COLO668 (cell line): Measurements from ENCODE around the gene FOXO3.
"Not testable (repeated sequence)": the region's sequence is repeated elsewhere in the genome, so short reads cannot be mapped to it uniquely, and the experiment has no call there.

ENCODE experiments used
- DNase-seq: peaks from one replicate; lab custom pipeline; 2025; ENCODE audit not compliant: unreplicated experiment; lab: John Stamatoyannopoulos, UW

The FOXO3 gene

DNA sequence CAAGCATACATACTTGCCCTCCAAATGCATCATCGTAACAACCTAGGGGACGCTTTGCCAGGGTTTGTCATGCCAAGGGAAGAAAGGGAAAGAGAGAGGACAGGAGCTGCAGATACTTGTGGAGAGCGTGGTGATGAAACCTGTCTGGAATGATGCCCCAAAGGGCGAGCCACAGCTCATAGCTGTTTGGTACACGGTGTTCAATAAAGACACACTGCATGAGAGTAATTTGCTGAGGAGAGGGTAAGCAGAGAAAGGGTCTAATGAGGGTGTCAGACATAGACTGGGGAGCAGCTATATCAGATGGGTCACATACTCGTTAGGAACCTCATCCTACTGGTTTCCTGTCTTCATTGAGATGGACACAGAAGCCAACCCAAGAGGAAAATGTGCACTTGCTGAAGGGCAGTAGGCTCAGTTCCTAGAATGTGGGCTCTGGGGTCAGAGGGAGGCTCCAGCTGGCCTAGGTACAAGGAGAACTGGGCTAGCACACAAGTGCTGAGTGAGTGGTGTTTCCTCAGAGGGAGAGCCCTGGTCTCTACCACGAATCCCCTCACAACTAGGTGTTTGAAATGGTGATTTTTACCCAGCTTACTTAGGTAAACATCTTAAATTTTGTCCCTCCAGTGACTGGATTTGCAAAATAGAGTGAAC, 5.2 kb upstream of the FOXO3 start:
- DNase-seq: no peak

GRCh38 chr6:108556250-108556649, 4.5 kb upstream of the FOXO3 start:
- no peak for DNase-seq

- DNase-seq: no peak
These were observed 3.7 kb upstream of the FOXO3 start for GRCh38 chr6:108556866-108557493.

GRCh38 chr6:108557494-108558371, 3.0 kb upstream of the FOXO3 start:
- DNase-seq: peak; percentile 83

DNA sequence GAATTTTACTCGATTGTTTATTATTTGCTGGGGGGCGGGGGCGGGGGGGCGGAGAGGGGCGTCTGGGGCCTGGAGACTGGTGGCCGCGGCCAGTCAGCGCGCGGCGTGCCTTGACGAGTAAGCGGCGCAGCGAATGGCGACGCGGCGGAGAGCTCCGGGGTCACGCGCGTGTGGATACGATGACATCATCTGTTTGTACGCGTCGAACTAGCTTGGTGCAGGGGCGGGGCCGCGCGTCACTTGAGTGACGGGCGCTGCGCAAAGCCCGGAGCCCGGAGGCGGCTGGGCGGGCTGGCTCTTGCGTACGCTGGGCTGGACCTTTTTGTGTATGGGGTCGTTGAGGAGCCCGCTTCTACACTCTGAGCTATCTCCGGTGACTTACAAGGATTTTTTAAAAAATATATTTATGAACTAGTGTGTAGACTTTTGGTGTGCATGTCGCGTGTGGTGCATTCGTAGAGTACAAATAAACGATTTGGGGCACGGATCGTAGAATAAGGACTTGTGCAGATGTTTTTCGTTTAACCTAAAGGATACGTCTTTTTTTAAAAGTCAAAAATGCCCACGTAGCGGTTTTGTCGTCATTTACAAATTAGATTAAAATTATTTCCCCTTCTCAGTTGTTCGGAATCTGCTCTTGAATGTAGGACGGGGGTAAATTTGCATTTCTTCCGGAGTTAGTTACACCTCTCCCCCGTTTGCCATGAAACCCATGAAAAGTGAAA, 2.2 kb upstream of the FOXO3 start:
- peak; percentile 97 for DNase-seq

DNA sequence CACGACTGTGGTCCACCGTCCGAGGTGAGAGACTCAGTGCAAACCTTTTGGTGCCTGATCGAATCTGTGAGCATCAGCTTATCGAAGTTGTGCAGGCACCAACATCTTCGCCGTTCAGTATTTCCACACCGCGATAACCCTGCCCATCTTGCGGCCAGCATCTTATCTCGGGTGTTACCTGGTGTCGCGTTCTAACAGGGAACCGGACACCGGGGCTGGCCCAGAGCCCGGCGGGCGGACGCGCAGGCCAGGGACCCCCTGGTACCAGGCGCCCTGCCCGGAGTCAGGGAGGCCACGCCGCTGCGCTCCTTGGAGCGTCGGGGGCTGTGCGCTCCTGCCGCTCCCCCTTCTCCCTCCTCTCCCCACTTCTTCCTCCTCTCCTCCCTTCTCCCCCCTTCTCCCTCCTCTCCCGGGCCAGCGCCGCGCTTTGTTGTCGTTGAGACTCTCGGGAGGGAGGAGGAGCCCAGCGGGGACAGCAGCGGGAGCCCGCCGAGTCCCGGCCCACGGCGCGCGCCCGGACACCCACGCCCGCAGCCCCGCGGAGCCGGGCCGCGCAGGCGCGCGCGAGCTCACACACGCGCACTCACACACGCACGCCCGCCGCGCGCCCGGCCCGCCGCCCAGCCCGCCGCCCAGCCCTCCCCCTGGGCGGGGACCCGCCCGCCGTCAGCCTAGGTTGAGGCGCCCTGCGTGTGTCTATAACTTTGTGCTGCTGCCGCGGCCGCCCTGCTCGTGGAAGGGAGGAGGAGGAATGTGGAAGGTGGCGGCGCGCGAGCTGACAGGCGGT, 1.4 kb upstream of the FOXO3 start:
- DNase-seq: peak; percentile 87

- DNase-seq: peak; percentile 68
These were observed 744 bp upstream of the FOXO3 start for GRCh38 chr6:108559884-108560462.

DNA sequence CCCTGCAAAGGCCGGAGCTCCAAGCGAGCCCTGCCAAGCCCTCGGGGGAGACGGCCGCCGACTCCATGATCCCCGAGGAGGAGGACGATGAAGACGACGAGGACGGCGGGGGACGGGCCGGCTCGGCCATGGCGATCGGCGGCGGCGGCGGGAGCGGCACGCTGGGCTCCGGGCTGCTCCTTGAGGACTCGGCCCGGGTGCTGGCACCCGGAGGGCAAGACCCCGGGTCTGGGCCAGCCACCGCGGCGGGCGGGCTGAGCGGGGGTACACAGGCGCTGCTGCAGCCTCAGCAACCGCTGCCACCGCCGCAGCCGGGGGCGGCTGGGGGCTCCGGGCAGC, 561 bp downstream of the FOXO3 start:
- not testable (repeated sequence) for DNase-seq

DNA sequence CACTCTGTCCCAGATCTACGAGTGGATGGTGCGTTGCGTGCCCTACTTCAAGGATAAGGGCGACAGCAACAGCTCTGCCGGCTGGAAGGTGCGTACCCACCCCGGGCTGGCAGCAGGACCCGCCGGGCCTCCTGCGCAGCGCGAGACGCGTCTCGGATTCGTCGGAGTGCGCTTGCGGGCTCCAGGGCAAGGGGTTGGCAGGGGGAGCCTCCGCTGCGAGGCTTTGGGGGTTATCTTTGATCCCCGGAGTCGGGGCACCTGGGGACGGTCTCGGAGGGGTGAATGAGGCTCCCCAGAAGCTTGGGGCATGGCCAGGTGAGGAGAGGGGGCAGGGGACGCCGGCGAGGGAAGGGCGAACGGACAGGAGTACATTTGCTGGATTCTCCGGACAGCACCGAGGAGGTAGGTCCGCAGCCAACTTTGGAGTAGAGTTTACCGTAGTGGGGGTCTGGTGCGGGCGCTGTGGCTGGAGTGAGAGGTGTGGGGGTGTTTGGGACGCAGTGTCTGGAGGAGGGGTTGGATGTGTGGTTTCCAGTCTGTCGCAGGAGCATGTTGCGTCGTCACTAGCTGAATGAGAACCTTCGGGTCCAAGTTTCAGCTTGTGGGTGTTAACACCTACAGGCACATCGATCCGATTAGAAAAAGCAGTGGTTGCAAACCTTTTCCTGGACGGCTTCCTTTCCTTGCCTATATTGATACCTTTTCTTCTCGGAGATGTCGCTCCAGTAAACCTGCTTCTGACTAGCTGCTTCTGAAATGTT, 1.2 kb downstream of the FOXO3 start:
- DNase-seq: peak; percentile 37

DNA sequence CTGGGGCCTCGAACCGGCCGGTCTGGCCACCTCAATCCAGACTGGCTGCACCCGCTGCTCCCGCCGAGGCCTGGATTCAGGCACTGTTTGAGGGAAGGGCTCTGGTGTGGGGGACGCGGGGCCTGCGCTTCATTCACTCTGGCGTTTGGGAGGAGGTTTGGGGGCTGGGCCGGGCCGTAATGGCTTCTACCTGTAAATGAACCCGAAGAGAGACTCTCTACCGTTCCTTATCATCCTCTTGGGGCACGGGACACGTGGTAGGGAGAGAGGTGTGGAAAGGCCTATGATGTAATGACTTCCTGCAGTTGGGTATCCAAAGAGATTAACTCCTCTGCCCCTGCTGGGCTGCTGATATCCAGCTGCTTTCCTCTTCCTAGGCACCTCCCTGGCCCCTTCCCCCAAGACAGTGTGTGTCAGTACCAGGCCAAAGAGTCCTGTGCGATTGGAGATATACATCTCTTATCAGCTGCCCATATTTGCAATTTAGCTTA, 1.8 kb downstream of the FOXO3 start:
- peak; percentile 65 for DNase-seq

DNA sequence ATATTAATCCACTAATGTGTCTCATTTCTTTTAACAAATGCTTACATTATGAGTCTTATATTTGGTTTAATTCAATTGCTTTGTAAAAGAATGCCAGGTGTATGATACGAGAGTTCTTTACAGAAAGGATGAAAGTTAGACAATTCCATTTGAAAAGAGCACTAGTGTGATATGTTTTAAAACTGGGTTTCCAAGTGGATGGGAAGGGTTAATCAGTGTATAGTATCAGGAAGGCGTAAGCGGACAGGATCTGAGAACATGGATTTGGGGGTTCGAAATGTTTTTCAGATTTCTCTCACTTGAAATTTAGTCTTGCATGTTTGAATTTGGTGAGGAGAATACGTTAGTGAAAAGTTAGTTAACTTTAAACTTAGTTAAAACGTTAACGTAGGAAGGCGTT, 2.6 kb downstream of the FOXO3 start:
- no peak for DNase-seq

DNA sequence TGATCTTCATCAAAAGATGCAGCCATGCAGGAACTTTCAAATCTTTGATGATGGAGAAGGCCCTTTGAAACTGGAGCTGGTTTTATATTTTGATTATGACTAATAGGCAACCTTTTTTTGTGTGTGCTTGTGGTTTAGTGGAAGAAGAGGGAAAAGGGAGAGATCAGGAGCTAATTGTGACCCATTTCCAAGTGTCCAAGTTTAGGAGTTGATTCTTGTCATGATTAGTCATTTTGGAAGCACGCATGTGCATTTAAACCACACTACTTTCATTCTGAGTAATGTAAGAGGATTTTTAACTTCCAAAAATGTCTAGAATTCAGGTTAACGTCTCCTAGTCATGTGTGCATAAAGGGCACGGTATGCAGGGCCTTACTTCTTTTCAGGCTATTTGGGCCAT, 3.5 kb downstream of the FOXO3 start:
- no peak for DNase-seq

DNA sequence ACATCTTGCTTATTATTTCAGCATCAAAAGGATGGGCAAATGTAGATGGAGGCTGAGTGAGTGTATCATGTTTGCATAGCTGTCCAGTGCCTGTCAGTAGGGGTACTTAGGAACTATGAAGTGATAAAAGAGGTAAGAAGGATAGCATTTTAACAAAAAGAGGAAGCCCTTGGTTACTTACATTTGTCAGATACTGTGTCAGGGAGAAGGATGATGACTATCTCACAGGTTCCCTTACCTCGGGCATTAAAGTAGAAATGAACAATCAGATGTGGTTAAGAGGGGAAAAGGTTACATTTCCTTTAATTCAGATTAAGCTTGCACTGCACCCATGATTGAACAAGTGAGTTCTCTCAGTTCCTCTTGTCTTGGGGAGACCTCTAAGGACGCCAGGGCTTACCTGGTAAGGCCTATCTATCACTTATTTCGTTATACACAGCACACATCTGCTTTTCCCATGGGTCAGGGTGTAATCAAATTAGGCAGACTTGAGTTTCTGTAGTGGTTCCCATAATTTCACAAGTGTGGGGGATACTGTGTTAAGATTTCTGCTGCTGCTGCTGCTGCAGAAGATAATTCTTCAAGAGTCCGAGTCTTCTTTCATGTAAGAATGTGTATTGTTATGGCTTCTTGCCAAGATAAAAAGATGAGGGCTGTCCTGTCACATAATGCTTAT, 4.5 kb downstream of the FOXO3 start:
- DNase-seq: no peak

- no peak for DNase-seq
These were observed 5.2 kb downstream of the FOXO3 start for GRCh38 chr6:108565893-108566292.

GRCh38 chr6:108566406-108566805, 5.7 kb downstream of the FOXO3 start:
- no peak for DNase-seq

- no peak for DNase-seq
These were observed 7.4 kb downstream of the FOXO3 start for GRCh38 chr6:108568101-108568500.

GRCh38 chr6:108568551-108569305, 8.0 kb downstream of the FOXO3 start:
- DNase-seq: no peak

DNA sequence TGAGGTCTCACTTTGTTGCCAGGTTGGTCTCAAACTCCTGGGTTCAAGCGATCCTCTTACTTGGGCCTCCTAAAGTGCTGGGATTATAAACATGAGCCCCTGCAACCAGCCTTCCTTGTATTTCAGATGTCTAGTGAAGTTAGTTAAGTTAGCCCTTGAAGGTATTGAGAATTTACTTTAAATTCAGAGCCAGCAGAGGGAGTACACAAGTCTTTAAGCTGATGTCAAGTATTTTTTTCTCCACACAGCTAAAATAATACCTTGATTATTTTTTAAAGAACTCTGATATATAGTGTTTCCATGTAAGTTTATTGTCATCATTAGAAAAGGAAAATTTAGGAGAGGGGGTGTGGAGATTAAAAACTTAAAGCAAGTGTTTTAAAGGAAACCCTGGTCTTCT, 9.8 kb downstream of the FOXO3 start:
- no peak for DNase-seq
